GM21619 (cell line): ENCODE measurements around the gene BSPRY.
"Not testable (repeated sequence)": the region's sequence is repeated elsewhere in the genome, so short reads cannot be mapped to it uniquely, and the experiment has no call there.

Source experiments
- ATAC-seq: cut with Tn5 transposase; IDR thresholded peaks from one replicate; pipeline ENCODE4 v1.9.1; 2021; ENCODE audit not compliant: unreplicated experiment

Gene BSPRY

DNA sequence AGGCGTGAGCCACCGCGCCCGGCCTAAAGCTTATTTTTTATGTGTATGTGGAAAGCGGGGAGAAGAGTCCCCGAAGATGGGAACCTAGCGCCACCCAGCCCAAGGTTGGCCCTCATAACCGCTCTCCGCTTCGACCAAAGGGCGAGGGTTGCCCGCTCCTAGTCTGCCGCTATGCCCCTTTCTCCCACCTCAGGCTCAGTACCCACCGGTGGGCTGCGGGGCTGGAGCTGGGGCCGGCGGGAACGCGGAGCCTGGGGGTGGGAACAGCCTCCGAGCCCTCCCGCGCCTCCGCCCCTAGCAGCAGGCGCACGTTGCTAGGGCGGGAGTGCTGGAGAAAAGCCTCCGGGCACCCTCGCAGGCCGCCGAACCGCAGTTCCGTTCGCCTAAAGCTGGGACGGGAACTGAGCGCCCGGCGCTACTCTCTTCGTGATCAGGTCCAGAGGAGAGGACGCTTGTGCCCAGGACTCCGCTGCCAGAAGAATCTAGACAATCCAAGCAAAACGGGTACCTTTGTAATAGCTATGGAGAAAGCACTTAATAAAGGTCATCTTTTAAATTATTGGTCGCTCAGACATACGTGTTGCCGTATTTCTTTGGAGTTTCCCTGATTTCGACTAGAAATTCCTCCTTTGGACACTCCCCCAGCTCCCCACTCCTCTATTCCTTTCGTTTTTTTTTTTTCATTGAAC is 9.2 kb upstream of the BSPRY start, which contains the start of gene WDR31:
WDR31 (minus strand) TSS at position 265 of the 689 bp plus-strand sequence. CDS start 8,253 bp downstream, outside the sequence.
- ATAC-seq = peak; percentile 99

DNA sequence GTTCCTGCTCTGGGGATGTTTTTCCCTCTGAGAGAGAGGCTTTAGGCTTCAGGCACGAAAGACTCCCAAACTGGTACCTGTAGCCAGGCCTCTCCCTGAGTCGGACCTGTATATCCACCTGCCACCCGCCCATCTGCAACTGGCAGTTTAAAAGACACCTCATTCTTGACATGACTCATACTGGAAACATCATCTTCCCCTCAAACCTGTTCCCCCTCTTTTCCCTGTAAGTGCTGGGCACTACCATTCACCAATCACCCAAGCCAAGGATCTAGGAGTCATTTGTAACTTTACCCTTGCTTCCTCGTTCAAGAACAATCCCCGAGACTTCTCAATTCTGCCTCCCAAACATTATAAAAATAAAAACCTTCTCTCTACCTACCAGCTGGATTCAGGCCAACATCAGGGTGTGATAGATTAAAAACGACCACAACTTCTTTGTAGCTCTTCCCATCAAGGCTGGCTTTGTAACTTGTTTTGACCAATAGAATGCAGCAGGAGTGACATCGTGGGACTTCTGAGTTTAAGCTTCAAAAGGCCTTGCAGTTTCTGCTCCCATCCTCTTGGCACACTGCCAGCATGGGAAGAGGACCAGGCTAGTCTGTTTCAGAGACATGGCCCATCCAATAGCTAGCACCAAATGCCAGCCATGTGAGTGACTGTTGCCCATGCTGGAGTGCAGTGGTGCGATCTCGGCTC is 7.5 kb upstream of the BSPRY start:
- no peak for ATAC-seq

DNA sequence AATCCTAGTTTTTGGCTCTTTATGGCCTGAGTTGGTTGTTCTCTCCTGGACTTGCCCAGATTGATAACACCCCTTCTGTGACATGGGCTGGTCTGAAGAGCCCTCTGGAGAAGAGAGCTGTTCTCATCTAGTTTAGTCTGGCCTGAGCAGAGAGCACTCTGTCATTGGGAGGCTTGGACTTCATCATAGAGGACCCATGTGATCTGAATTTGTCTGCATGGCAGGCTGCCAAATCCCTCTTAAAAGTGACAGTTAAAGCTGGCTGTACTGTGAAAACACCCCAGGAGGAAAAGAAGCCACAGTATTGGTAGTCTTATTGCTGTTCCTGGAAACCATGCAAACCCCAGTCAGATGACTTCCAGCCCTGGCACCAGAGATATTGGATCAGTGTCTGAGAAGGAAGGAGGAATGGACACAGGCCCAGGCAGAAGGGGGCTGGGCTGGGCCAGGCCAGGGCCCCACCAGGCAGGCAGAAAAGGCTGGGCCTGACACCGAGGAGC is 5.6 kb upstream of the BSPRY start:
- no peak for ATAC-seq

DNA sequence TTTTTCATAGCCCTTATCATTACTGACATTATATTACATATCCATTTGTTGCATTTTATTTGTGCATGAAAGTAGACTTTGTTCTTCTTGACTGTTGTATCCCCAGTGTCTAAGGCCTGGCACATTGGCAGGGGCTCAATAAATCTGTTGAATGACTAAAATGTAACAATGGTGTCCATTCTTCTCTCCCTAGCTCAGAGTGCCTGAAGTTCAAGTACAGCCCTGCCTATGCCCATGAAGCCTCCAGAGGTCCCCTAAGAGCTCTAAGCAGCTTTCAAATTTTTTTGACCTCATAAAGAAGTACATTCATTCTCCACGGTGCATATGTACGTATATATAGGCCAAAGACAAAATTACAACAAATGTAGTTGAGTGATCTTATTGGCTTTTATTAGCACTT is 4.2 kb upstream of the BSPRY start:
- ATAC-seq = no peak

DNA sequence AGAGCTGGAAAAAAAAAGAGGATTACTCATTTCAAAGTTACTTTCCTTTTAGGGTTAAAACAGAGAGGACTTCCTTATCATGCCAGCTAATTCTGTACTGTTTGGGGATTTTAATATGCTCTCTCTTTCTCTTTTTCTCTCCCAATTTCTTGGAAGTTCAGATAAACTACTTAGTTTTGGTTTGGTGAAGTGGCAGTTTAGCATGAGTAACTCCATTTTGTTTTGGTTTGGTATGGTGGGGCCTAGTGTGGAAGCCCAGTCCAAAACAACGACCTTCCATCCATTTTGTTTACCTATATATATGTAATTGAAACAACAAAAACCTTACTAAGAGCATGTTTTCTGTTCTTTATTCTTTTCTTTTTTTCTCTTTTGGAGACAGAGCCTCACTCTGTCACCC is 3.7 kb upstream of the BSPRY start:
- ATAC-seq = no peak

DNA sequence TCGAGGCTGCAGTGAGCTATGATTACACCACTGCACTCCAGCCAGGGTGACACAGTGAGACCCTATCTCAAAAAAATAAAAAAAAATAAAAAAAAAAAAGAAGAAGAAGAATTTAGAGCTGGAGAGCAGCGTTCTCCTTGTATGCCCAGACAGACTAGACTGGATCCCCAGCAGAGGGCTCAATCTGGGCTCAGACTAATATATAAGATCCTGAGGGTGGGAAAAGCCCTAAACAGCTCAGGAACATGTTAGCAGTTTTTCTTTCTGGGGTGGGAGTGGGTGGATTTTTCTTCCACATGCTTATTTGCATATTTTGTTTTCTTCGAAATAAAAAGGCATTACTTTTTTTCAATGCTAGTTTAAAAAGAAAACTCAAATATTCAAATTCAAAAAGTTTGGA is 904 bp upstream of the BSPRY start:
- ATAC-seq = no peak

DNA sequence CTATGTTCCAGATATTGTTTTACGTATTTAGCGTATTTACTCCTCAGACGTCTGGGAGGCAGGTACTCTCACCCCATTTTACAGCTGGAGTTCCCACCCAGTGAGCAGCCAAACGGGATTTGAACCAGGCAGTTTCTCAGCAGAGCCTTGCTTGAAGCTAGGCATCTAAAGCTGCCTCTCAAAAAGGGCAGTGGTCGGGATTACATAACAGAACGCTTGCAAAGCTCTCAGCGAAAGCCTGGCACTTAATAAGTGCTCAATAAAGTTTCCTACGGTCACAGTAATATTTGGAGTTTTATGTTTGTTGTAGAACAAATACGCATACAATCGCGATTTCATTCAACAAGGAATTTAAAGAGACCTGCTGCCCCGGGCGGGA is 286 bp upstream of the BSPRY start:
- ATAC-seq = no peak

DNA sequence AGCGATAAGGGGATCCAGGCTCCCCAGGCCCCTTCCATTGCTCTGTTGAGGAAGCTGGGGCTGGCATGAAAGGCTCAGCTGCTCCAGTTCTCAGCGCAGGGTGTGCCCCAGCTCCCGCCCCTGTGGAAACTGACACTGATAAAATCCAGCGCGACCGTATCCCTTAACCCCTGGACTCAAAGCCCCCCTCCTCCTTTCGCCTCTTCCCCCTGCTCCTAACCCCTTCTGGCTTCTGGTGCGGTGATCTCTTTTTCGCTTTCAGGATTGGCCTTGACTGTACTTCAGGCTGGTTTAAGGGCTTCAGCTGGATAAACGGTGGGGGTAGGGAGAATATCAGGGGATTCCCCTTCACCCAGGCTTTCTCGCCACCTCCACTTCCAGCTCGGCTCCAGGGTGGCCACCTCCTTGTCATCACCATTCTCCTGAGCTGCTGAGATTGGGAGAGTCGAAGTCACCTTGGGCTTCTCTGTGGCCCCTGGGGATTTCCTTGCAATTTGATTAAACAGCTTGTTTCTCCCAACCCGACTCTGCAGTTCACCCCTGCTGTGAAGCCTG is 843 bp downstream of the BSPRY start:
- no peak for ATAC-seq

DNA sequence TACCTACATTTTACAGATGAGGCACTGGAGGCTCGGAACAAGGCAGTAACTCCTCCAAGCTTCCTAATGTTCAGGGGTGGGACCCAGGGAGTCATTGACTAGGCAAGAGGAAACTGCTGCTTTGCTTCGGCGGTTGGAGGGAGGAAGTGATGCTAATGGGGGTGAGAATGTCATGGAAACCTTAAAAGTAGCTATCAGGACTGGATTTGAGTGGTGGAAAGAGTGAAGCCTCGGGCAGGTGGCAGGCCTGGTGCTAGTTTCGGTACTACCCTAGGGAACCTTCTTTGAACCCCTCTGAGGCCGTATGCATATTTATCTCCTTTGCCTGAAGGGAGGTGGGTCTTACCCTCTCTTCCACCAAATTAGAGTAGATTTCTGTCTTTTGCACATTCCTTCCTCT is 1.6 kb downstream of the BSPRY start:
- no peak for ATAC-seq

DNA sequence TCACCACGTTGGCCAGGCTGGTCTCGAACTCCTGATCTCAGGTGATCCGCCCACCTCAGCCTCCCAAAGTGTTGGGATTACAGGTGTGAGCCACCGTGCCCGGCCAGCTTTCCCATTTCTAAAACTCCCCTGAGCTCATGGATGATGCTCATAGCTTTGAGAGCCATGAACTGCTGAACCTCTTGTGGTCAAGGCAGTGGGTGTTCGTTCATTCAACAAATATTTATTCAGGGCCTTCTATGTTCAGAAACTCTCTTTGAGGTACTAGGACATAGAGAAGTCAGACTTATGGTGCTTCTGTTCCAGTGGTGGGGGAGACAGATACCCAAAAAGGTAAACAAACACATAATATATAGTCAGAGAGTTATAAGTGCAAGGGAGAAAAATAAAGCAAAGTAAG is 2.7 kb downstream of the BSPRY start:
- no peak for ATAC-seq

DNA sequence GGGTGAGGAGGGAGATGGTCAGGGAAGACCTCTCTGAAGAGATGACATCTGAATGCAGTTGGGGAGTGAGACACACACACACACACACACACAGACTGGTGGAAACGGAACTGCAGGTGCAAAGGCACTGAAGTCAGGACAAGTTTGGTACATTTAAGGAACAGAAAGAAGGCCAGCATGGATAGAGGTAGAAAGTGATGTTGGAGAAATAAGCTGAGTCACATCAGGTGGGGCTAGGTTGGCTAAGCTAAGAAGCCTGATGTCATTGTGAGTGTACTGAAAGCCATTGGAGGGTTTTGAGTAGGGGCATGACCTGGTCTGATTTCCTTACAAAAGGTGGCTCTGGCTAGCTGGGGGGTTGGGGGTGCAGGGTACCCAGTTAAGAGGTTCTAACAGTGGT is 3.1 kb downstream of the BSPRY start:
- no peak for ATAC-seq

DNA sequence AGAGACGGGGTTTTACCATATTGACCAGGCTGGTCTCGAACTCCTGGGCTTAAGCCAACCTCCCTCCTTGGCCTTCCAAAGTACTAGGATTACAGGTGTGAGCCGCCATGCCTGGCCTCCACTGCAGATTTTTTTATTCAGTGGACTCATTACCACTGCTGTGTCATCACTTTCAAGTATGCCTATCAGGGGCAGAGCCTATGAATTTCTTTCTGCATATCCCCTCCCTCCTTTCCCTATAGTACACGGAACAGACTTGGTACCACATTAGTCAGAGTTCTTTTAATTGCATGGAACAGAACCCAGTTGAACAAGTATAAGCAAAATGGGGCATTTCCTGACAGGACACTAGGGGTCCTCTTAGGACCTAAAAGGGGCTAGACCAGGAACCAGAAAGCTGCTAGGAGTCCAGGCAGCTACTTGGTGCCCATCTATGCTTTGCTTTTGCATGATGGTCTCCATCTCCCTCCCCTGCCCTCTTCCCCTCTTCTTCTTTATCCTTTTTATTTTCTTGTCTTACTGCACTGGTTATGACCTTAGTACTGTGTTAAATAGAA is 5.8 kb downstream of the BSPRY start:
- ATAC-seq = no peak

DNA sequence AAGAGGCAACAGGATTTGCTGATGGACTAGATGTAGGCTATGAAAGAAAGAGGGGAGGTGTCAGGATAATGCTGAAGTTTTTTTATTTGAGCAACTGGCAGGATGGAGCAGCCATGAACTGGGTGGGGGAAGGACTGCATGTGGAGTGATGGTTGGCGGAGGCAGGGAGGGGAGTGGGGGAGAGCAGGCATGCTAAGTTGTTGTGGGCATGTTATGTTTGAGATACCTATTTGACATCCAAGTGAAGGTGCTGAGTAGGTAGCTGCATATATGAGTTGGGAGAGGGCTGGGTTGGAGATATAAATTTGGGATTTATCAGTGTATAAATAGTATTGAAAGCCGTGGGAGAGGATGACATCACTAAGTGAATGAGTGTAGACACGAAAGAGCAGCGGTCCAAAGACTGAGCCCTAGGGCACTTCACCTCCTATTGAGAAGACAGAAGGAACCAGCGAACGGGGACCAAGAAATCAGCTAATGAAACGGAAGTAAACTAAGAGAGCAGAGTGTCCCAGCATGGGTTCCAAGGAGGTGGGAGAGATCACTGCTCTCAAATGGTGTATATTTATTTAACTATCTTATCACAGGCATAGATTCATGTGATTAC is 7.4 kb downstream of the BSPRY start:
- no peak for ATAC-seq

DNA sequence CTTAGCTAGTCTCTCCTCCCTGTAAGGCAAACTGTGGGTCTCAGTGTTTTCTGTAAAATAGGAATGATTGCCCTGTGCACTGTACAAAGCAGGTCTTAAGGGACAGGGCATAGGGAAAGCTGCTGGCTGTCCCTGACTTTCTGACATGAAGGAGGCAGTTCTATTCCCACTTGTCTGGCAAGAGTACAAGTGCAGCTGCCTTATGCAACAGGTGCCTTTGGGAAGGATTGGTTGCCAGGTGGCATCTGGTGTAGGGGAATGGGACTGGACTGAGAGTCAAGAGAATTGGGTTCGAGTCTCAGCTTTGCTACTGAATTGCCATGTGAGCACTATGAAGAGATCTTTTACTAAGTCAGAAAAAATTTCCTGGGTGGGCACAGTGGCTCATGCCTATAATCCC is 10.0 kb downstream of the BSPRY start:
- no peak for ATAC-seq

DNA sequence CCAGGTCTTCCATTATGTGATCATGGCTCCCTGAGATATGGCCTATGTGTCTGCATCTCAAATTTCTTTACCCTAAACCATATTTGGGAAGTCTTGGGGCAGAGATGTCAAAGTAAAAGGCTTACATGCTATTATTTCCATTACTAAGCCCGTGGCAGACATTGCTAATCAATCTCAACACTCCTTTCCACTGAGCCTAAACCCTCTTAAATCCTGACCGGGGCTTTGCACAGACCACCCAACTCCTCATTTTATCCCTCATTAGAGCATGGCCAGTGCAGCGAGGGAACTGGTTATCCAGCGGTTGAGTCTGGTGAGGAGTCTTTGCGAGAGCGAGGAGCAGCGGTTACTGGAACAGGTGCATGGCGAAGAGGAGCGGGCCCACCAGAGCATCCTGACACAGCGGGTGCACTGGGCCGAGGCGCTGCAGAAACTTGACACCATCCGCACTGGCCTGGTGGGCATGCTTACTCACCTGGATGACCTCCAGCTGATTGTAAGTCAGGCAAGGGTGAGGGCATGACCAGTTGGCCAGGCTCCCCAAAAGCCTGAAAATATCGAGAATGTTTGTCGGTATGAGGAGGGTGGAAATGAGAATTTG is 11.0 kb downstream of the BSPRY start:
- ATAC-seq = no peak

DNA sequence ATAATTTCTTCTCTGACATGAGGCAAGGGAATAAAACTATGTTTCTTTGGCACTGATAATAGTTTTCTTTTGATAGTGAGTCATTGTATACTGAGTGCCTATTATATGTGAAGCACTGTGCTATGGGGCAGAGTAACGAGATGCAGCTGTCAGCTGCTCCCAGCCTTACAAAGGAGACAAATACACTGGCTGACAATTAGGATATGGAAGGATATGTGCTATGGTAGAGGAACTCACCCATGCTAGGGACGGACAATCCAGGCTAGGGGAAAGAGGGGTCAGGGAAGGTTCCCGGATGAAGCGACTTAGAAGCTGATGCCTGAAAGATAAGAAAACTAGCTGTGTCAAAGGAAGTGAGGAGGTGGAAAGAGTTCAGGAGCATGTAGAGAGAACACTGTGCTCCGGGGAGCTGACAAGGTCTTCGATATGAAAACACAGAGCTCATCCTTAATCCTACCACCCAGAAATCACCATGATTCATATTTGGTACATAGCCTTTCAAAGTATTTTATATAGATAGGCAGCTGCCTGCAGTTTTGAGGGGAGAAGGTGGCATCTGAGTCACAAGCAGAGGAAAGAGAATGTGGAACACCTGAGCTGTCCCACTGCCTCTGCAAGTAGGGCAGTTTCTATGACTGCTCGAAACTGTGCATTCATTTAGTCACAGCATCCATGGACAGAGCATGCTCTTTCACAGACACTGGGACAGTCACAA is 12.1 kb downstream of the BSPRY start:
- no peak for ATAC-seq

DNA sequence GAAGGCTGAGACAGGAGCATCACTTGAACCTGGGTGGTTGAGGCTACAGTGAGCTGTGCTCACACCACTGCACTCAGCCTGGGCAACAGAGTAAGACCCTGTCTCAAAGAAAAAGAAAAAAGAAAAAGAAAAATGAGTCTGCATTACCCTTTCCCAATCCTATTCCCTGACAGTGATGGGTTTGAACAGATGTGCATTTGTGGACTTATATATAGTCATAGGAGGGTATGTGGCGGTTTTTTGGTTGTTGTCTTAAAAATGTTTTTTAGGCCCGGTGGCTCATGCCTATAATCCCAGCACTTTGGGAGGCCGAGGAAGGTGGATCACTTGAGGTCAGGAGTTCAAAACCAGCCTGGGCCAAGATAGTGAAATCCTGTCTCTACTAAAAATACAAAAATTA is 14.0 kb downstream of the BSPRY start:
- ATAC-seq = no peak

DNA sequence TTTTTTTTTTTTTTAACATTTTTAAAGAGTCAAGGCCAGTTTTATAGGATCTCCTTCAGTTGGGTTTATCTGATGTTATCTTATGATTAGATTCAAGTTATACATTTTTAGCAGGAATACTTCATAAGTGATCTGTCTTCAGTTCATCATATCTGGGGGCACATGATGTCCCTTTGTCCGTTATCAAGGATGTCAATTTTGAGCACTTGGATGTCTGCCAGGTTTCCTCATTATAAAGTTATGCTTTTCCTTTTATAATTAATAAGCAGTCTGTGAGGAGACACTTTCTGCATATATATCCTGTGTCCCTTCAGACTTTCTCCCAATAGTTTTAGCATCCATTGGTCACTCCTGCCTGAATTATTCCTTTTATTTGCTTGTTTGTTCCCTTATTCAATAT is 15.6 kb downstream of the BSPRY start:
- no peak for ATAC-seq

DNA sequence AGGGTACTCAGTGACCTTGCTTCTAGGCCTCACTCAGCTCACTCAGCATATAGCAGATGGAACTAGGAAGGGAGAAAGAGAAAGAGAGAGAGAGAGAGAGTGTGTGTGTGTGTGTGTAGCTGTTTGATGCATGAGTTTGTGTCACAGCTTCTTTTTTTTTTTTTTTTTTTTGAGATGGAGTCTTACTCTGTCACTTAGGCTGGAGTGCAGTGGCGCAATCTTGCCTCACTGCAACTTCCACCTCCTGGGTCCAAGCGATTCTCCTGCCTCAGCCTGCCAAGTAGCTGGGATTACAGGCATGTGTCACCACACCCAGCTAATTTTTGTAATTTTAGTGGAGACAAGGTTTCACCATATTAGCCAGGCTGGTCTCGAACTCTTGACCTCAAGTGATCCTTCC is 16.3 kb downstream of the BSPRY start:
- ATAC-seq = not testable (repeated sequence)

DNA sequence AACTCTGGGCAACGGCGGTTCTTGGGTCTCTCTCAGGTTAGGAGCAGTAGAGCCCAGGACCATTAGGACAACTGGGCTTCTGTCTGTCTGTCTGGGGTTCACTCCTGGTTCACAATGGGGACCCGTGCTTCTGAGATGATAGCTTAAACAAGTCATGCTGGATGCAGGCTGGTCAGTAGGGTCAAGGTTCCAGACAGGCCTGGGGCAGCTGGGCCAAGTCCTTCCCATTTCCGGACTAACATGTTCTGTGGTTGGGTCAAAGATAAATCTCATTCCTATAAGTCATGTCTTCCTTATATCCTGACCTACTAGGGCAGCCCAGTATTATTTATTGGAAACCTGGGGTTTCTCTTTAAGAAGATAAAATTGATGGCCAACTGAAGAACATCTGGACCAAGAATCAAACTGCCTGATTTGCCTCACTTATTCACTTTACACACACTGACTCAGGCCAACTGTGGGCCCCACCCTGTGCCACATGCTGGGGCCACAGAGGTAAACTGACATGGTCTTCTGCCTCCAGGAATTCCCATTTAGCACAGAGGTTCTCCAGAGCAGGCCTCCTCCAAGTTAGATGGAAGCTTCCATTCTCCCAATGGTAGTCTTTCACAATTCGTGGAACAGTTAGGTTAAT is 19.1 kb downstream of the BSPRY start:
- ATAC-seq = no peak
